ENCODE data around the gene PHLPP1. TPM values are rescaled to one million over a fixed set of nuclear protein-coding genes. Genes with fewer than 3 reads are reported as not detected.

Gene PHLPP1
- total and polyA plus RNA-seq, 2 of the 13 experiments (the other 11 are each of a cell fraction or from before 2014, with no cell fraction given) = 9.8 to 18.5 TPM

DNA sequence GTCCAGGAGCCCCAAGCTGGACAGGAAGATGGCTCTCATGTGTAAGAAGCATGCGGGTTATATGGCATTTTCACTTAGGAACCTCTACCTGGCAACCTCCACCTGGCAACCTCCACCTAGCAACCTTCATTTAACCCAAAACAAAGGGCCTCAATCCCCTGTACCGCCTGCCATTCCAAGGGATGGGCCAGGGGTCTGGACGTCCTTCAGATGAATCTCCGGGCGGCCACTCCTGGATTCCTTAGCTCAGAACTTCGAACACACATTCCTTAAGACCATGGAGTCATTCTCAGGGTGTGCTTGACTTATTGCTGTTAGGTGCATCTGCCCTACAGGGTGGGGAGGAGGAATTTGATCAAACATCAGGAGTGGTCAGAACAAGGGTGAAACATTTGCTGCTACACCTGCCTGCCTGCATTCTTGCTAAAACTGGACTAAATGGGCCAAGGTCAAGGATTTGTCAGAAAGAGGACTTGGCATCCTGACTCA lies 277.6 kb downstream of the PHLPP1 start:
- Histone ChIP-seq H3K9me3 (ENCODE audit: low read length) (no peaks in the 10 kb centered on the region), H4K20me1 (ENCODE audit: insufficient read depth, low read length) (no peaks in the 10 kb centered on the region), H3K79me2 (ENCODE audit: insufficient read depth, low read length) (no peaks in the 10 kb centered on the region), H2AFZ (ENCODE audit: low read length) (no peak overlapping the region), H3K4me1 (ENCODE audit: insufficient read depth, low read length) (peaks cover 12% of the 10 kb centered on the region), H3K36me3 (replicated peaks in 1 of 2; ENCODE audit: control insufficient read depth in 1 of 2, insufficient read depth in 2 of 2, low read length in 2 of 2) (no peaks in the 10 kb centered on the region), H3K9ac (ENCODE audit: insufficient read depth, low read depth, low read length) (no peak overlapping the region), H3K4me3 (replicated peaks in 1 of 3; ENCODE audit: insufficient read depth in 1 of 3, low read depth in 2 of 3, low read length in 3 of 3) (no peak overlapping the region), H3K4me2 (ENCODE audit: low read depth, low read length) (no peak overlapping the region), H3K27me3 (ENCODE audit: control insufficient read depth in 1 of 2, insufficient read depth in 2 of 2, low read length in 2 of 2) (peaks cover 0 to 19% of the 10 kb centered on the region in 2 experiments; a peak in 4 of 5 replicates), H3K27ac (ENCODE audit: extremely low read length, insufficient read depth, low read length) (no peak overlapping the region)
- no peak for FAIRE-seq
- in situ Hi-C loops (cut with HindIII; ENCODE audit: extremely low pct_ligation_motif_present, low pct_unique_long_range_greater_than_20kb) = loop anchor here (25.0 kb wide), 1 partner anchor 381 kb away; no protein-coding TSS in a partner anchor
- DNase-seq (ENCODE audit: low spot score) = no peak
- 67% methylated on average over 6 of the region's 6 CpGs for WGBS (ENCODE audit: low lambda C conversion rate)
- TF ChIP-seq ZNF607 (CRISPR knock-in tag; IDR thresholded peaks at IDR 0.05; ENCODE audit: borderline replicate concordance) (no peak), CEBPG (CRISPR knock-in tag; IDR thresholded peaks at IDR 0.05) (no peak), ZC3H13 (CRISPR knock-in tag; IDR thresholded peaks at IDR 0.05) (no peak), PLRG1 (conservative IDR thresholded peaks at IDR 0.05) (no peak), NR2F1 (CRISPR knock-in tag; IDR thresholded peaks at IDR 0.05) (no peak), HNF4A (CRISPR knock-in tag; IDR thresholded peaks at IDR 0.05) (no peak), MZF1 (CRISPR knock-in tag; IDR thresholded peaks at IDR 0.05; ENCODE audit: borderline replicate concordance) (no peak)
- TF ChIP-seq, protein P1, sequence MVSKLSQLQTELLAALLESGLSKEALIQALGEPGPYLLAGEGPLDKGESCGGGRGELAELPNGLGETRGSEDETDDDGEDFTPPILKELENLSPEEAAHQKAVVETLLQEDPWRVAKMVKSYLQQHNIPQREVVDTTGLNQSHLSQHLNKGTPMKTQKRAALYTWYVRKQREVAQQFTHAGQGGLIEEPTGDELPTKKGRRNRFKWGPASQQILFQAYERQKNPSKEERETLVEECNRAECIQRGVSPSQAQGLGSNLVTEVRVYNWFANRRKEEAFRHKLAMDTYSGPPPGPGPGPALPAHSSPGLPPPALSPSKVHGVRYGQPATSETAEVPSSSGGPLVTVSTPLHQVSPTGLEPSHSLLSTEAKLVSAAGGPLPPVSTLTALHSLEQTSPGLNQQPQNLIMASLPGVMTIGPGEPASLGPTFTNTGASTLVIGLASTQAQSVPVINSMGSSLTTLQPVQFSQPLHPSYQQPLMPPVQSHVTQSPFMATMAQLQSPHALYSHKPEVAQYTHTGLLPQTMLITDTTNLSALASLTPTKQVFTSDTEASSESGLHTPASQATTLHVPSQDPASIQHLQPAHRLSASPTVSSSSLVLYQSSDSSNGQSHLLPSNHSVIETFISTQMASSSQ (IDR thresholded peaks at IDR 0.05; ENCODE audit: low read depth) = no peak
- TF ChIP-seq, protein P1 (CRISPR knock-in tag; IDR thresholded peaks at IDR 0.05; ENCODE audit: borderline replicate concordance) = no peak
- TF ChIP-seq, protein P2, sequence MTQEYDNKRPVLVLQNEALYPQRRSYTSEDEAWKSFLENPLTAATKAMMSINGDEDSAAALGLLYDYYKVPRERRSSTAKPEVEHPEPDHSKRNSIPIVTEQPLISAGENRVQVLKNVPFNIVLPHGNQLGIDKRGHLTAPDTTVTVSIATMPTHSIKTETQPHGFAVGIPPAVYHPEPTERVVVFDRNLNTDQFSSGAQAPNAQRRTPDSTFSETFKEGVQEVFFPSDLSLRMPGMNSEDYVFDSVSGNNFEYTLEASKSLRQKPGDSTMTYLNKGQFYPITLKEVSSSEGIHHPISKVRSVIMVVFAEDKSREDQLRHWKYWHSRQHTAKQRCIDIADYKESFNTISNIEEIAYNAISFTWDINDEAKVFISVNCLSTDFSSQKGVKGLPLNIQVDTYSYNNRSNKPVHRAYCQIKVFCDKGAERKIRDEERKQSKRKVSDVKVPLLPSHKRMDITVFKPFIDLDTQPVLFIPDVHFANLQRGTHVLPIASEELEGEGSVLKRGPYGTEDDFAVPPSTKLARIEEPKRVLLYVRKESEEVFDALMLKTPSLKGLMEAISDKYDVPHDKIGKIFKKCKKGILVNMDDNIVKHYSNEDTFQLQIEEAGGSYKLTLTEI (CRISPR knock-in tag; conservative IDR thresholded peaks at IDR 0.05) = no peak
- TF ChIP-seq, protein P3, sequence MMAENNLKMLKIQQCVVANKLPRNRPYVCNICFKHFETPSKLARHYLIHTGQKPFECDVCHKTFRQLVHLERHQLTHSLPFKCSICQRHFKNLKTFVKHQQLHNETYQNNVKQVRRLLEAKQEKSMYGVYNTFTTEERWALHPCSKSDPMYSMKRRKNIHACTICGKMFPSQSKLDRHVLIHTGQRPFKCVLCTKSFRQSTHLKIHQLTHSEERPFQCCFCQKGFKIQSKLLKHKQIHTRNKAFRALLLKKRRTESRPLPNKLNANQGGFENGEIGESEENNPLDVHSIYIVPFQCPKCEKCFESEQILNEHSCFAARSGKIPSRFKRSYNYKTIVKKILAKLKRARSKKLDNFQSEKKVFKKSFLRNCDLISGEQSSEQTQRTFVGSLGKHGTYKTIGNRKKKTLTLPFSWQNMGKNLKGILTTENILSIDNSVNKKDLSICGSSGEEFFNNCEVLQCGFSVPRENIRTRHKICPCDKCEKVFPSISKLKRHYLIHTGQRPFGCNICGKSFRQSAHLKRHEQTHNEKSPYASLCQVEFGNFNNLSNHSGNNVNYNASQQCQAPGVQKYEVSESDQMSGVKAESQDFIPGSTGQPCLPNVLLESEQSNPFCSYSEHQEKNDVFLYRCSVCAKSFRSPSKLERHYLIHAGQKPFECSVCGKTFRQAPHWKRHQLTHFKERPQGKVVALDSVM (CRISPR knock-in tag; IDR thresholded peaks at IDR 0.05) = no peak
- CTCF ChIA-PET (ENCODE audit: low intra/inter-chr PET ratio, low total read pairs) = no interaction called here
- POLR2A ChIA-PET = no interaction called here
- no peak for ATAC-seq
- intact Hi-C loops (cut with micrococcal nuclease; ENCODE audit: unreplicated experiment) = no loop called here
- BruUV-seq (replicated peaks) = no TSS peak
